Endothelial cell of umbilical vein (primary cell): Measurements from ENCODE around the gene DLG1. TPM values are rescaled to one million over a fixed set of nuclear protein-coding genes. Genes with fewer than 3 reads are reported as not detected.

Experiments used
- BruUV-seq: library from RNA; stranded (reverse); fragments of 400-500 nt; replicated peaks from 2 replicates; lab custom pipeline; 2021; lab: Mats Ljungman, UMichigan
- CTCF ChIA-PET: fragments of 300-600, 350-600 bp; sonication (Branson Sonifier 250); formaldehyde crosslinking; loops from one replicate; lab custom pipeline; 2021; ENCODE audit warnings: antibody characterized with exemption, inconsistent platforms; lab: Charles Lee
- POLR2A ChIA-PET: fragments of 300-600, 350-600 bp; sonication (Branson Sonifier 250); formaldehyde crosslinking; loops from one replicate; lab custom pipeline; 2021; ENCODE audit warnings: antibody characterized with exemption, inconsistent platforms; lab: Charles Lee
- DNase-seq: peaks from one replicate; pipeline ENCODE4 v3.0.0-alpha.2; 2011; ENCODE audit warnings: low read depth, low spot score
- FAIRE-seq: peaks from 2 replicates; lab custom pipeline; 2011; peaks lifted over from hg19 to GRCh38; lab: Jason Lieb, UNC
- H2AFZ ChIP-seq: 2 replicates; pipeline ENCODE4 v1.6.0; 2012; ENCODE audit warnings: low read depth, low read length, control low read depth, inconsistent platforms
- H3K27ac ChIP-seq: 2 replicates; pipeline ENCODE4 v1.5.1; 2011; ENCODE audit warnings: low read depth, mild to moderate bottlenecking, control low read depth, low read length, moderate library complexity; ENCODE audit not compliant: insufficient read depth
- H3K27me3 ChIP-seq, 2 experiments: 2 replicates each; pipeline versions ENCODE4 v1.6.0 to v1.6.1; 2011; ENCODE audit warnings: low read length in 2 of 2, mixed read lengths in 1 of 2; ENCODE audit not compliant: control insufficient read depth in 2 of 2, insufficient read depth in 2 of 2
- H3K36me3 ChIP-seq, 2 experiments: 2 replicates in 1 of 2; 3 replicates in 1 of 2; pipeline ENCODE4 v1.5.1; 2011; ENCODE audit warnings: low read length in 2 of 2, mild to moderate bottlenecking in 1 of 2, moderate library complexity in 1 of 2; ENCODE audit not compliant: control insufficient read depth in 2 of 2, insufficient read depth in 2 of 2; ENCODE audit errors: extremely low read depth in 1 of 2
- H3K4me1 ChIP-seq: 3 replicates; pipeline ENCODE4 v1.5.1; 2011; ENCODE audit warnings: mild to moderate bottlenecking, low read length; ENCODE audit not compliant: control insufficient read depth, insufficient read depth; ENCODE audit errors: extremely low read depth
- H3K4me2 ChIP-seq: 2 replicates; pipeline ENCODE4 v1.6.1; 2011; ENCODE audit warnings: low read length, control low read depth, mixed read lengths; ENCODE audit not compliant: insufficient read depth
- H3K4me3 ChIP-seq, 3 experiments: fragments of 200-600 bp in 1 of 3; sonication (generic), shearing (Covaris generic) in 1 of 3; replicated peaks in 1 of 3; 2 replicates each; pipeline ENCODE4 v1.5.1; 2011 to 2016; ENCODE audit warnings: control low read depth in 3 of 3, low read length in 3 of 3, mild to moderate bottlenecking in 2 of 3, inconsistent platforms in 1 of 3, low read depth in 1 of 3, moderate library complexity in 1 of 3; ENCODE audit not compliant: insufficient read depth in 1 of 3
- H3K79me2 ChIP-seq: 2 replicates; pipeline ENCODE4 v1.6.0; 2012; ENCODE audit warnings: low read length, inconsistent platforms; ENCODE audit not compliant: control insufficient read depth, insufficient read depth
- H3K9ac ChIP-seq: replicated peaks from 2 replicates; pipeline ENCODE3; 2011; ENCODE audit warnings: low read length, control low read depth; ENCODE audit not compliant: insufficient read depth; ENCODE audit errors: extremely low read depth
- H3K9me1 ChIP-seq: replicated peaks from 3 replicates; pipeline ENCODE4 v1.6.0; 2011; ENCODE audit warnings: mild to moderate bottlenecking, low read length; ENCODE audit not compliant: control insufficient read depth, insufficient read depth; ENCODE audit errors: extremely low read depth
- H3K9me3 ChIP-seq: replicated peaks from 2 replicates; pipeline ENCODE4 v1.5.1; 2012; ENCODE audit warnings: low read length, inconsistent platforms; ENCODE audit not compliant: control insufficient read depth, insufficient read depth
- H4K20me1 ChIP-seq: replicated peaks from 2 replicates; pipeline ENCODE3; 2011; ENCODE audit warnings: mild to moderate bottlenecking, low read length; ENCODE audit not compliant: control insufficient read depth, insufficient read depth; ENCODE audit errors: extremely low read depth
- EZH2 ChIP-seq: IDR thresholded peaks from 2 replicates; pipeline ENCODE4 v1.6.1; 2012; ENCODE audit warnings: borderline replicate concordance, low read depth, mild to moderate bottlenecking, moderate library complexity, low read length, inconsistent platforms; ENCODE audit not compliant: severe bottlenecking
- FOS ChIP-seq: IDR thresholded peaks from 2 replicates; pipeline ENCODE4 v1.6.1; 2011; ENCODE audit warnings: mild to moderate bottlenecking, low read length, moderate library complexity, borderline replicate concordance; ENCODE audit not compliant: insufficient read depth
- GATA2 ChIP-seq: IDR thresholded peaks from 2 replicates; pipeline ENCODE4 v1.7.0; 2011; ENCODE audit warnings: low read depth, mild to moderate bottlenecking, moderate library complexity, mixed read lengths, low read length; ENCODE audit not compliant: insufficient read length, insufficient read depth
- MYC ChIP-seq: IDR thresholded peaks from one replicate; pipeline ENCODE4 v1.6.1; 2011; ENCODE audit warnings: mild to moderate bottlenecking, low read depth, low read length
- POLR2A ChIP-seq: IDR thresholded peaks from 2 replicates; pipeline ENCODE4 v1.6.1; 2012; ENCODE audit warnings: low read depth, mild to moderate bottlenecking, control low read depth, low read length
- POLR2AphosphoS5 ChIP-seq: IDR thresholded peaks from 2 replicates; pipeline ENCODE4 v1.6.1; 2012; ENCODE audit warnings: low read depth, mild to moderate bottlenecking, control low read depth, low read length, moderate library complexity; ENCODE audit not compliant: insufficient read depth
- dilution Hi-C: fragments of 300-500 bp; cut with MboI; formaldehyde crosslinking; loops from one replicate; pipeline ENCODE4 v1.15.0; 2019; ENCODE audit warnings: low sequenced_read_pairs; ENCODE audit not compliant: extremely low pct_ligation_motif_present
- intact Hi-C: fragments of 100-400 bp; cut with micrococcal nuclease; formaldehyde crosslinking; loops from one replicate; pipeline ENCODE4 v1.10.0; 2022
- polyA plus RNA-seq, 4 experiments: library from polyadenylated mRNA; depleted of rRNA in 3 of 4; stranded (reverse) in 3 of 4; unstranded in 1 of 4; fragments of >200 nt; gene quantifications; 2 replicates each; pipeline versions ENCODE4 v1.2.1 to v1.2.3, GENCODE V29; 2011 to 2012; ENCODE audit warnings: missing spikeins in 1 of 4
- total RNA-seq: library from RNA; stranded (reverse); gene quantifications from 2 replicates; pipeline ENCODE4 v1.2.3, GENCODE V29; 2021
- TF ChIP-seq, protein P1 (sequence below), 2 donors: IDR thresholded peaks; 1 replicate in 1 of 2; 2 replicates in 1 of 2; pipeline ENCODE4 v1.5.1; 2011; ENCODE audit warnings: low read length in 2 of 2, mild to moderate bottlenecking in 2 of 2, moderate library complexity in 2 of 2, control low read depth in 1 of 2, inconsistent platforms in 1 of 2, low read depth in 1 of 2; ENCODE audit not compliant: insufficient read depth in 1 of 2; ENCODE audit errors: extremely low read depth in 1 of 2

DLG1 gene
- total and polyA plus RNA-seq, 2 donors (not counting 3 experiments of a cell fraction or from before 2014, with no cell fraction given): 26.5 to 80.1 TPM

DNA sequence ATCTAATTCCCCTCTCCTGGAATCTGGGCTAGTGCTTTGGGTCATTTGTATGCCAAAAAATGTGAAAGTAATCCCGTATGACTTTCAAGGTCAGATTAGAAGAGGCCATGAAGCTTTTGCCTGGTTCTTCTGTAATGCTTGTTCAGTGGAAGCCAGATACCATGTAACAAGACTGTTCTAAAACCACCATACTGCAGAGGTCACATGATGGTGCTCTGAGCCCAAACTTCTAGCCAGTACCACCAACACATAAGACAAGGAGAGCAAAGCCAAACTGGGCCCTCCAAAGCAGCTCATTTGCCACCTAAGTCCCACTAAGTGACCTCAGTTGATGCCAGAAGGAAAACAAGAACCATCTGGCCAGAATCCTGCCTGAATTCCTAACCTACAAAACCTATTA lies 204.5 kb downstream of the DLG1 start:
- Histone ChIP-seq H3K79me2 (no peaks in the 10 kb centered on the region), H3K27ac (no peak overlapping the region), H2AFZ (no peak overlapping the region), H3K27me3 (no peaks in the 10 kb centered on the region), H3K9ac (no peak overlapping the region), H4K20me1 (no peaks in the 10 kb centered on the region), H3K4me1 (no peaks in the 10 kb centered on the region), H3K36me3 (peaks cover 0 to 6% of the 10 kb centered on the region in 2 experiments), H3K9me1 (no peaks in the 10 kb centered on the region), H3K9me3 (no peaks in the 10 kb centered on the region), H3K4me3 (no peak overlapping the region), H3K4me2 (no peak overlapping the region)
- TF ChIP-seq FOS (no peak), GATA2 (no peak), POLR2A (no peak), POLR2AphosphoS5 (no peak), EZH2 (no peak), MYC (no peak)
- TF ChIP-seq, protein P1, sequence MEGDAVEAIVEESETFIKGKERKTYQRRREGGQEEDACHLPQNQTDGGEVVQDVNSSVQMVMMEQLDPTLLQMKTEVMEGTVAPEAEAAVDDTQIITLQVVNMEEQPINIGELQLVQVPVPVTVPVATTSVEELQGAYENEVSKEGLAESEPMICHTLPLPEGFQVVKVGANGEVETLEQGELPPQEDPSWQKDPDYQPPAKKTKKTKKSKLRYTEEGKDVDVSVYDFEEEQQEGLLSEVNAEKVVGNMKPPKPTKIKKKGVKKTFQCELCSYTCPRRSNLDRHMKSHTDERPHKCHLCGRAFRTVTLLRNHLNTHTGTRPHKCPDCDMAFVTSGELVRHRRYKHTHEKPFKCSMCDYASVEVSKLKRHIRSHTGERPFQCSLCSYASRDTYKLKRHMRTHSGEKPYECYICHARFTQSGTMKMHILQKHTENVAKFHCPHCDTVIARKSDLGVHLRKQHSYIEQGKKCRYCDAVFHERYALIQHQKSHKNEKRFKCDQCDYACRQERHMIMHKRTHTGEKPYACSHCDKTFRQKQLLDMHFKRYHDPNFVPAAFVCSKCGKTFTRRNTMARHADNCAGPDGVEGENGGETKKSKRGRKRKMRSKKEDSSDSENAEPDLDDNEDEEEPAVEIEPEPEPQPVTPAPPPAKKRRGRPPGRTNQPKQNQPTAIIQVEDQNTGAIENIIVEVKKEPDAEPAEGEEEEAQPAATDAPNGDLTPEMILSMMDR (IDR thresholded peaks at IDR 0.05; ENCODE audit: extremely low read depth in 1 of 2, insufficient read depth in 1 of 2, low read depth in 1 of 2, low read length in 2 of 2): no peak
- FAIRE-seq (no peak), DNase-seq (no peak)
- BruUV-seq: no TSS peak
- dilution Hi-C loops: no loop called here
- intact Hi-C loops: no loop called here
- POLR2A ChIA-PET: no interaction called here
- CTCF ChIA-PET: no interaction called here
